Activated CD4-positive, CD25-positive, alpha-beta regulatory T cell (primary cell): Measurements from ENCODE around the gene HMCES.
A peak's percentile ranks its signal among the peaks of the same experiment; 100 is the strongest.

Source experiments
- DNase-seq, 4 experiments: peaks; one replicate each; lab custom pipeline; 2025; lab: John Stamatoyannopoulos, UW

The HMCES gene, protein sequence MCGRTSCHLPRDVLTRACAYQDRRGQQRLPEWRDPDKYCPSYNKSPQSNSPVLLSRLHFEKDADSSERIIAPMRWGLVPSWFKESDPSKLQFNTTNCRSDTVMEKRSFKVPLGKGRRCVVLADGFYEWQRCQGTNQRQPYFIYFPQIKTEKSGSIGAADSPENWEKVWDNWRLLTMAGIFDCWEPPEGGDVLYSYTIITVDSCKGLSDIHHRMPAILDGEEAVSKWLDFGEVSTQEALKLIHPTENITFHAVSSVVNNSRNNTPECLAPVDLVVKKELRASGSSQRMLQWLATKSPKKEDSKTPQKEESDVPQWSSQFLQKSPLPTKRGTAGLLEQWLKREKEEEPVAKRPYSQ

DNA sequence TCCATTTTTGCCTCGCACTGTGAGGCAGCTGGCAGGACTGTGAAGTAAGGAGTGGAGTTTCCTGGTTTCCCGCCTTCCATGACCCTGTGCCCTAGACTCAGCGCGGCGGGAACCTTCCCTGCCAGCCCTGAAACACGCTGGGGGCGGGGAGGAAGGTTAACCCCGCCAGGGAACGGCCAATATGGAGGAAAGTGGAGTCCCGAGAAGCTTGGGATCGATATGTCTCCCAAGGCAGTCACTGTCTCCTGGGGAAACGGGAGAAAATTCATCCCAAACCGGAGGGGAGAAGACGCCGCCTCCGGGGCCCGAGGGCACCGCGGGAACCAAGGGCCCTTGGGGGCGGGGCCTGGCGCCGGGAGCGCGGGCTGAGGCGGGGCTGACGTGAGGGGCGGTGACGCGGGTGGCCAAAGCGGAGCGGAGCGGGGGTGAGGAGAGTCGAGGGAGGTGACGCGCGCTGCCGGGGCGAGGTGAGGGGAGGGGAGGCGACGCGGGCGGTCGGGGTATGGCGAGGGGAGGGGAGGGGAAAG, at the start of gene HMCES:
Gene HMCES, plus strand, starts transcription at position 432 of the 527 bp plus-strand sequence. CDS start 863 bp downstream, outside the sequence.
- DNase-seq: peak; percentile 77 to 91 (median 87)

DNA sequence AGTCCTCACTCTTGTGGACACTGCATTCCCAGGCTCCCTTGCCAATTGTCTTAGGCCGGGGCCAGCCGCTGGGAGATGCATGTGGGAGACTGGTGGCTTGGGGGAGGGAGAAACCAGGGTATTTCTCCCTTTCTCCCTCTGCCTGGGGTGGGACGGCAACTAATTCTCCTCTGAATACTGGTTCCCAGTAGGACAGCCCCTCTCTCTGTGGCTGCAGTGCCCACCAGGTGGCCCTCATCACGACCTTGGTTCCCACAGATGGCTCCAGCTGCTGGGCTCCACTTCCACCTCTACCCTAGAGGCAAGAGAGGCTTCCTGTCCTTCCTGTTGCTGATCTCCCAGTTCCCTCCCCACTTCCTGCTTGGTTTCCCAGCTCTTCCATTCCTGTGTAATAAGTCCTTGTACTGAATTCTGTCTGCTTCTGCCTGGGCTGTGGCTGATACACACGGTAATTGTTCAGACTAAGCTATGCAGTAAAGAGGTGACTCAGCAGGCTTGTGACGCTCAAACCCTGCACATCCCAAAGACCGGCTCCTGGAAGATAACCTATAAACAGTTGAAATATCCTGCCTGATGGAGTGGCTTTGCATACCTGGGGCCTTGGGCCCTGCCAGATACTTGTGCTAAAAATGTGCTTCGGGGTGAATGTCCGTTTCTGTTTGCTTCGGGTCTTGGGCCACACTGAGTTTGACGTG, 49.6 kb upstream of the HMCES start:
- DNase-seq: no peak

DNA sequence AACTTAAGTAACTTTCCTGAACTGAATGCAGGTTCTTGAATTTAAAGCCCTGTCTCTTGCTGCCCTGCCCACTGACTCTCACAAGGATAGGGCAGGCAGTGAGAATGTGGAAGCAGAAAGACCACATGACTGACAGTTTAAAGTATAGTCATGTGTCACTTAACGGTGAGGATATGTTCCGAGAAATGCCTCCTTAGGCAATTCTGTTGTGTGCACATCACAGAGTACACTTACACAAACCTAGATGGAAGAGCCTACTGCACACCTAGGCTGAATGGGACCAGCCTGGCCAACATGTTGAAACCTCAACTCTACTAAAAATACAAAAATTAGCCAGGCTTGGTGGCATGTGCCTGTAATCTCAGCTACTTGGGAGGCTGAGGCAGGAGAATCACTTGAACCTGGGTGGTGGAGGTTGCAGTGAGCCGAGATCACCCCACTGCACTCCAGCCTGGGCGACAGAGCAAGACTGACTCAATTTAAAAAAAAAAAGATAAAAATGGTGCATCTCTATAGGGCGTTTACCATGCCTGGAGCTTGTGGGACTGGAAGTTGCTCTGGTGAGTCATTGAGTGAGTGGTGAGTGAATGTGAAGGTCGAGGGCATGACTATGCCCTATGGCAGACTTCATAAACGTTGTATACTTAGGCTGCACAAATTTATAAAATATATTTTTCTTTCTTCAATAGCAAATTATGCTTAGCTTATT, 48.2 kb upstream of the HMCES start:
- no peak for DNase-seq

DNA sequence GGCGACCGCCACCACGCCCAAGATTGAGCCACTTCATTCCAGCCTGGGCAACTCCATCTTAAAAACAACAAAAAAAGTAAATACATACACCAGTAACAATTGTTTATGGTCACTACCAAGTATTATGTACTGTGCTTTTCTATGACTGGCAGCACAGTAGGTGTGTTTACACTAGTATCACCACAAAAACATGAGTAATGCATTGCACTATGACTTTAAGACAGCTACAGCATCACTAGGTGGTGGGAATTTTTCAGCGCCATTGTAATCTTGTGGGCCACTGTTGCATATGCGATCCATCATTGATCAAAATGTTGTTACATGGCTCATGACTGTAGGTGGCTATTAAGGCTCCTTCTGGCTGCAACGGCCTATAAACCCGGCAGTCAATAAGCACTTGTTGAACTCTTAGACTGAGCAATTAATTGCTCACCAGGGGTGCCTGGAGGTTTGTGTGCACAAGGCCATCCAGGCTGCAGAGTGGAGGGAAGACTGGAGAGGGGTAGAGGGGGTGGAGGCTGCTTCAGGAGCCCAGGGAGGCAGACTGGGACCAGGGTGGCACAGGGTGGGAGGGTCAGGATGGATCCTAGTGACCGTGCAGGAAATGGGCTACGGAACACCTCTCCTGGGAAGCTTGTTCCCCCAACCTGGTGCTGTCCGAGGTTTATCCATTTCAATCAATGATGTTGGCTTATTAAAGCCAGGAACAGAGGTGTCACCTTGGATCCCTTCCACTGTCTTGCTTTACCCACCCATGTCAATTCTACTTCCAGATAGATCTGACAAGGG, 47.1 kb upstream of the HMCES start:
- no peak for DNase-seq

DNA sequence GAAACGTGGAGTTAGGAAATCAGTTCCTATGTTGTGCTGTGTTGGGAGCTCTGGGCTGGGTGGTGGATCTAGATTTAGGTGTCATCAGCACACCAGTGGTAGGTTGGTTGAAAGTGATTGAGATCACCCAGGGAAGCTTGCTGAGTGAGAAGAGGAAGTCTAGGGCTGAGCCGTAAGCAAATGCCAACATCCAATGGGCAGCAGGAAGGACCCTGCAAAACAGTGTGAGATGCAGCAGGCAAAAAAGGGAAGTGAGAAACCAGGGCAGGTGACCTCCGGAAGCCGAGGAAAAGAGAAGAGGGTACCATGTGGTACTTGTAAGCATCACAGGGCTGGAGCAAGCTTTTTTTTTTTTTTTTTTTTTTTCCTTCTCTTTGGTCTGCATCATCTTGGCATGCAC, 45.1 kb upstream of the HMCES start:
- no peak for DNase-seq

DNA sequence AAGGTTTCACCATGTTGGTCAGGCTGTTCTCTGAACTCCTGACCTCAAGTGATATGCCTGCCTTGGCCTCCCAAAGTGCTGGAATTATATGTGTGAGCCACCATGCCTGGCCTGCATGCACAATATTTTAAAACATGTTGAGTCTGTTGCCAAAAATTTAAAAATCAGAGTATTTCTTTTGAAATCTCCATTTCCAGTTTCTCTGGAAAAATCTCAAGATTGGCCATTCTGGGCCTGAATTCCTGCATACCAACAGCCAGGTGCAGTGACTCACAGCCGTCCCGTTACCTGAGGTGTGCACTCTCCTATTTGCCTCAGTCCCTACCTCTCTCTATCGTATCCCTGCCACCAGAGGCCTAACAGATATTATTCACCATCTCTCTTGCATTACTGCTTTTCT, 44.2 kb upstream of the HMCES start:
- no peak for DNase-seq

DNA sequence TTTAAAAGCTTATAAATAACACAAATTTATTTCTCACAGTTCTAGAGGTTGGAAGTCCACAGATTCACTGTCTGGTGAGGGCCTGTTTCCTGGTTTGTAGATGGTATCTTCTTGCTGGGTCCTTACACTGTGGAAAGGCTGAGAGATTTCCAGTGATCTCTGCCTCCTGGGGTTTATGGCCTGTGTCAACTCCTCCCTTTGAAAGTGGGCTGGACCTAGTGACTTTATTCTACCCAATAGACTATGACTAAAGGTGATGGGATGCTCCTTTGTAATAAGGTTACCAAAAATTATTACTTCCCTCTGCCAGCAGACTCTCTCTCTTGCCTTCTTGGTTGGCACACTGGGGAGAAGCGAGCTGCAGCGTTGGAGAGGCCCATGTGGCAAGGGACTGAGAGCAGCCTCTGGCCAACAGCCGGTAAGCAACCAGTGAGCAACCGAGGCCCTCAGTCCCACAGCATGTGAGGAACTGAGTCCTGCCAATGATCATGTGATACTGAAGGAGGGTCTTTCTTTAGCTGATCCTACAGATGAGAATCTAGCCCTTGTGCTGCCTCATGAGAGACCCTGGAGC, 43.2 kb upstream of the HMCES start:
- DNase-seq: no peak

DNA sequence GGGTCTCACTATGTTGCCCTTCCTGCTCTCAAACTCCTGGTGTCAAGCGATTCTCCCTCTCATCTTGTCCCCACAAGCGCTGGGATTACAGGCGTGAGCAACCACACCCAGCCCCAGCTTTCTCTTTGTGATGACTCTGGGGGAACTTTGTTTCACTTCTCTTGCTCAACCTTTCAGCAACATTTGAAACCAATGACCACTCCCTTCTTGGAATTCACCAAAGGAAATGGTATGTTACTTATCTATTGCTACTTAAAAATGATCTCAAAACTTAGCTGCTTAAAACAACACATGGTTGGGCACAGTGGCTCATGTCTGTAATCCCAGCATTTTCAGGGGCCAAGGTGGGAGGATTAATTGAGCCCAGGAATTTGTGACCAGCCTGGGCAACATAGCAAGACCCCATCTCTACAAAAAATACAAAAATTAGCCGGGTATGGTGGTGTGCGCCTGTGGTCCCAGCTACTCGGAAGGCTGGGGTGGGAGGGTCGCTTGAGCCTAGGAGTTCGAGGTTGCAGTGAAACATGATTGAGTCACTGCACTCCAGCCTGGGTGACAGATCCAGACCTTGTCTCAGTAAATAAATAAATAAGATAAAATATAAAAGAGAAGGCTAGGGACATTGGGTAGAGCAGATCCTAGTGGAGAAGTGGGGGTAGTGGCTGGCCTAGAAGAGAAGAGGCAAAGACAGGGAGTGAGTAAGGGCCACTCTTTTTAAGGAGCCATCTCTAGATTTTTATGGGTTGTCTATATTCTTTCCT, 39.5 kb upstream of the HMCES start:
- no peak for DNase-seq

DNA sequence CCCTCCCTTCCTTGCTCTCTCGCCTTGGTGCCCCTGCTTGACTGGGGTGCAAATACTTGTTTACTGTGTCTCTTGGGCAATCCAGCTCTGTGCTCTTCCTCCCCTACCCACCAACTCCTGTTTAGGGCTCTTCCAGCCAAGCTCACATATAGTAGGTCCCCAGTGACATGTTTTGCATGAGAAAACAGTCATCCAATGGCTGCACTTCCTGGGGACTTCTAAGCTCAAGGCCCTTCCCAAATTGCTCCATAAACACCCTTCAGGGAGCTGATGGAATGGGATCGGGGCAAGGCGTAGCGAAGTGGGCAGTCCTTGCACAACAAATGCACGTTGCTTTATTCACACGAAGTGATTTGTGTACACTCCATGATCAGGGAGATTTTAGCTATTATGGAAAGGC, 38.7 kb upstream of the HMCES start:
- DNase-seq: no peak

DNA sequence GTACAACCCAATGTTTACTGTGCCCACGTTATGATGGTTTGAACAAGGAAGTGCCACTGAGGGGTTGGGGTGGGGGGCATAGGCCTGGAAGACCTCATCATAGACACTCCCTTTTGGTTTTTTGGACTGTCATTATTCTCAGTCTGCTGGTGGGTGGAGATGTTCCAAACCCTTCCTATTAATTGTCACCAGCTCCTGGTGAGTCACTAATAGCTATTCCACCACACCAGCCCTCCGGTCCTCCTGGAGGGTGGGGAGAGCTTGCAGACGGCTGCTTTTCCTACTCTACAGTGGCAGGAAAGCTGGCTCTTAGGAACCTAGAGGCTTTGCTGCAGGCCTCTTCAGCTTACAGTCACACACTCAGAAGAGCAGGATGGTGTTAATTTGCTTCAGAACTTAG, 38.2 kb upstream of the HMCES start:
- no peak for DNase-seq

DNA sequence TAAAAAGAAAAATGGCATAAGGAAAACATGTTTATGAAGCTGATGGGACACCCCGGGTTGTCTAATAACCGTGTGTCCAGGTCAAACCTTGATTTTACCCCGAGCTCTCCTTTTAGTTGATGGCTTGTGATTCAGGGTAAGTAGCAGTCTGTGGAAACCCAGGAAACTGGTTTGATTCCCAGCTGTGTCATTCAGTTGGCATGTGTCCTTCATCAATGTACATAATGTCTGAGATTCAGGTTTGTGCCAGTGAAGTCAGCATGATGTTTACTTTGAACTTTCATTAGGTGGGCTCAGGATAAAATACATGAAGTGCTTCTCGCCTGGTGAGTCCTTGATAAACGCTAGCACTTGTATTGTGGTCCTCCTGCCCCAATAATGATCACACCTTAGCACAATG, 33.5 kb upstream of the HMCES start:
- DNase-seq: no peak

DNA sequence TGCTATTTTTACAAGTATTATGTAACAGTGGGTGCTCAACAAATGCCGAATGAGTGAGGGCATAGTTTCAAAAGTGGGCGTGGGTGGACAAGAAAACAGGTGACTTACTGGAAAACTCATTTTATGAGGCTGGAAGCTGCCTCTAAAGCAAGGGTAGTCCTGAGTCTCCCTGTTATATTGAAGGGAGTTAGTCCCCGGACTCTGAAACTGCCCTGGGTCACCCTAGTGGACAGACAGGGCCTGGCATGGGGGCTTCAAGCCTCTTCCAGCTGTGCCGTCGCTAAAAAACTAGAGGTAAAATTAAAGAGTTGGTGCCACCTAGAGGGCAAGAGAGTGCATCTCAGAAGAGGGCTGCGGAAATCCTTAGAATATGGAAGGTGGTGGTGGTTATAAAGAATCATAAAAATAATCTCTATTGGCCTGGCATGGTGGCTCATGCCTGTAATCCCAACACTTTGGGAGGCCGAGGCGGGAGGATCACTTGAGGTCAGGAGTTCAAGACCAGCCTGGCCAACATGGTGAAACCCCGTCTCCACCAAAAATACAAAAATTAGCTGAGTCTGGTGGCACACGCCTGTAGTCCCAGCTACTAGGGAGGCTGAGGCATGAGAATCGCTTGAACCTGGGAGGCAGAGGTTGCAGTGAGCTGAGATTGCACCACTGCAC, 32.9 kb upstream of the HMCES start:
- DNase-seq: peak; percentile 13 to 47 (median 40)

DNA sequence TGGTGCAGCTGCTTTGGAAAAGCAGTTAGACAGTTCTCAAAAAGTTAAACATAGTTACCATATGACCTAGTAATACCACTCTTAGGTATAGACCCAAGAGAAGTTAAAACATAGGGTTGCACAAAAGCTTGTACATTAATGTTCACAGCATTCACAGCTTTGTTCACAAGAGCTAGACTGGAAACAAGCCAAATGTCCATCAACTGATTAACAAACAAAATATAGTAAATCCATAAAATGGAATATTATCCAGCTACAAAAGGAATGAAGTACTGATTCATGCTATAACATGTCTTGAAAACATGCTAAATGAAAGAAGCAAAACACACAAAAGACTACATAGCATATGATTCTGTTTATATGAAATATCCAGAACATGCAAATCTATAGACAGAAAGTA, 32.0 kb upstream of the HMCES start:
- no peak for DNase-seq

DNA sequence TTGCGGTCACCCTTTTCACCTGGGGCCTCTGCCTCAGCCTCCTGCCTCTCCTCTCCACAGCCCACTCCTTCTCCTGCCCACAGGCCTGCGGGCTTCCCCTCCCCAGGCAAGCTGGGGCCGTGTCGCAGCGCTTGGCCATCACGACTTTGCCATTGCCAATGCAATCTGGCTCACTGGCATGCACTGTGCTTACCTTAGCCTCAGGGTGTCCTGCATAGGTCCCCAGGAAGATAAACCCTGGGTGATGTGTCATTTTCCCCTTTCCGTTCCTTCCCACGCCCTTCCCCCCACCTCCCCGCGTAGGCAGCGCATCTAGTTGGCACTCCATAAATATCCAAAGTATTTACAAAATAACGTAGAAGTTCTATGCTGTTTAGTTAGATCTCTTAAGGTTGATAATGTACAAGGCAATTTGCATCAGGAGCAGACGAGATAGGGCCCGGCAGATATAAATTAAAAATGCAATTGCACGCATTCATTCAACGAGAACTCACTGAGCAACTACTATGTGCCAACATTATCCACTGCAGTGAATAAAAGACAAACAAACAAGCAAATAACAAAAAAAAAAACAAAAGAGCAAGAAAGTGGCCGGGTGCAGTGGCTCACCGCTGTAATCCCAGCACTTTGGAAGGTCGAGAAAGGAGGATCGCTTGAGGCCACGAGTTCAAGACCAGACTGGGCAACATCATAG, 30.2 kb upstream of the HMCES start:
- DNase-seq: no peak

DNA sequence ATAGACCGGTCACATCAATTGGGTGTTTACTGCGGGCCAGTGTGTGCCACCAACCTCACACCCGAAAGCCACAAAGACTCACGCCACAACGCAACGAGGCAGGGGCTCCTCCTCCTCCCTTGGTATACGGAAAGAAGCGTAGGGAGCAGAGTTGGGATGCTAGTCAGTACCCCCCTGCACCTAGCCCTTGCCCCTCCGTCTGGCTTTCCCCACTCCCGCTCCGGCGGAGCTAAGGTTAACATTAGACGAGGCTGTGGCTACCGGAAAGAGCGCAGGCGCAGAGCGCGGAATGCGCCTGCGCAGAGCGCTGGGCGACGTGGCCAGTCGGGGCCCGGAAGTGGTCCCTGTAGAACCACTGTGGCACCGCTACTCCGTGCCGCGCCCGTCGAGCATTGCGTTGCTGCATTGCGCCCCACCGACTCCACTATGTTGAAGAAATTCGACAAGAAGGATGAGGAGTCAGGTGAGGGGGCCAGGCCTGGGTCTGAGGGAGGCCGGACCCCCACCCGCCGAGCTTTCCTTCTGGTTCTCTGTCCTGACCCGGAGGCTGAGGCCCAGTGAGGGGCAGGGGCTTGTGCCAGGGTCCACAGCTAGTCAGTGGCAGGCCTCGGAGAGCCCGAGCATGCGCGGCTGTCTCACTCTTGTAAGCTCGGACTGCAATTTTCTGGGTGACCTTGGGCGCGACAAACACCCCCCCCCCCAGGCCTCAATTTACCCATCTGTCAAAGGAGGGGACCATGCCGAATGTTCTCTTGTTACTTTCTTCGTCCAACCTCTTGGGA, 29.2 kb upstream of the HMCES start, which contains the start of gene COPG1:
Gene COPG1, plus strand, starts transcription at position 323 of the 782 bp plus-strand sequence. Its CDS starts 104 bp downstream, at position 427.
- DNase-seq: peak; percentile 71 to 82 (median 74)

DNA sequence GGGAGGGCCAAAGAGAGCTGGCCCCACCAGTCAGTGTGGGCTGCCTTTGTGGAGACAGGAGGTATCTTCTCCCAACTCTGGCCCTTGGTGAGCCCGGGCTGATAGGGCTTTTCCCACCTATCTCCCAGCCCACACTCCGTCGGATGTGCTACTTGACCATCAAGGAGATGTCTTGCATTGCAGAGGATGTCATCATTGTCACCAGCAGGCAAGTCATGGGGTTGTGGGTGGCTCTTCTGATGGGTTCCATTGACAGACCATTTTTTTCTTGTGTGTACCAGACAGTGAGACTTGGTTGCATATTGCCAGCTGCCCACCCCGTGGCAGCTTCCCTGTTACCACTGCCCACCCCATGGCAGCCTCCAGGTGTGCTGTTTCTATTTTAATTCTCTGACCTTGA, 25.9 kb upstream of the HMCES start:
- no peak for DNase-seq

DNA sequence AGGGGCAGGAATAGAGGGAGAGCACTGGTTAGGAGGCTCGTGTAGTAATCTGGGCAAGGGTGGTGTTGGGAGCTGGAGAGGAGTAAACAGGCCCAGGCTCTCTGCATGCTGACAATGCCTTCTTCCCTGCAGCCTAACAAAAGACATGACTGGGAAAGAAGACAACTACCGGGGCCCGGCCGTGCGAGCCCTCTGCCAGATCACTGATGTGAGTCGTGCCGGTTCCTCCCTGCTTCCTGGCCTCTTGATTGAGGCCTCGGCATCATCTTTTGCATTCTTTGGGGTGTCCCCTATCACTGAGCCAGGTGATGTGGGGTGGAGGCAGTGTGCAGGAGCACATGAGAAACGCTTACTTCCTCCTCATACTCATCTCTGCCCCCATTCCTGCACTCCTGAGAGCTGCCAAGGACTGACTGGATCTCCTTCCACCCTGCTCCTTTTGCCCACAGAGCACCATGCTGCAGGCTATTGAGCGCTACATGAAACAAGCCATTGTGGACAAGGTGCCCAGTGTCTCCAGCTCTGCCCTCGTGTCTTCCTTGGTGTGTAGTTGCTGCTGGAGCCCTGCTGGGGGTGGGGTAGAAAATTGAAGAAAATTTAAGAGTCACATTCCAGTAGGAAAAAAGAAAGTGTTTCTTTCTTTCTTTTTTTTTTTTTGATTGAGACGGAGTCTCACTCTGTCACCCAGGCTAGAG, 24.0 kb upstream of the HMCES start:
- DNase-seq: no peak

DNA sequence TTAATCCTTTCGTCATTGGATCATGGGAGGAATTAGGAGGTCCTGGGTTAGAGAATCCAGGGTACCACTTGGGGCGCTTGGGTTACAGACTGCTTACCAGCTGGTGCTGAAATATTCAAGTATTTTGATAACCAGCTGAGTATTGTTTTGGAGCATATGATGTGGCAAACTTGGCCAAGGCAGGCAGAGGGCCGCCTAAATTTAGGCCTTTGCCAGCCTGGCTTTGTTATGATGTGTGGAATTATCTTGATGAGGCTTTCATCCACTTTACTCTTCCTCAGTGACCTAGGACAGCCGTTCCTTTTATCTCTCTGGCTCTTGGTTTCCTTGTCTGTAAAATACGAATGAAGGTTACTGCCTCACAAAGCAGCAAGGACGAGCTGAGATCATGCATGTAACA, 22.4 kb upstream of the HMCES start:
- no peak for DNase-seq
